ENCODE measurements around the gene DAB2. TPM values are rescaled to one million over a fixed set of nuclear protein-coding genes. Genes with fewer than 3 reads are reported as not detected.

Gene DAB2
- total RNA-seq, 2 donors from 2014 or later = 43.7 to 46.4 TPM

- H3K4me1 ChIP-seq = no peaks in the 10 kb centered on the region
- TF ChIP-seq CTCF (IDR thresholded peaks at IDR 0.05) = no peak
- DNase-seq = peak; percentile 49
- H3K9ac ChIP-seq (ENCODE audit: low read depth in 2 of 2, low read length in 2 of 2) = no peak overlapping the region
- no peaks in the 10 kb centered on the region for H3K9me3 ChIP-seq
- no peak overlapping the region for H3K4me3 ChIP-seq
- no peaks in the 10 kb centered on the region for H3K27me3 ChIP-seq
- H3K27ac ChIP-seq = peak overlapping the region; percentile 8
- no peaks in the 10 kb centered on the region for H3K36me3 ChIP-seq
- intact Hi-C loops (cut with DNase I) = no loop called here
These were observed 4.2 kb downstream of the DAB2 start for GRCh38 chr5:39420482-39421145.

GRCh38 chr5:39419796-39420195 is 5.0 kb downstream of the DAB2 start:
- intact Hi-C loops (cut with DNase I) = no loop called here
- DNase-seq = no peak
- H3K27ac ChIP-seq = no peak overlapping the region
- no peaks in the 10 kb centered on the region for H3K27me3 ChIP-seq
- no peaks in the 10 kb centered on the region for H3K9me3 ChIP-seq
- no peak for TF ChIP-seq CTCF (IDR thresholded peaks at IDR 0.05)
- no peak overlapping the region for H3K9ac ChIP-seq (ENCODE audit: low read depth in 2 of 2, low read length in 2 of 2)
- H3K4me3 ChIP-seq = no peak overlapping the region
- H3K4me1 ChIP-seq = no peaks in the 10 kb centered on the region
- no peaks in the 10 kb centered on the region for H3K36me3 ChIP-seq

GRCh38 chr5:39417979-39418378 is 6.8 kb downstream of the DAB2 start:
- TF ChIP-seq CTCF (IDR thresholded peaks at IDR 0.05) = no peak
- no peak overlapping the region for H3K27ac ChIP-seq
- intact Hi-C loops (cut with DNase I) = no loop called here
- no peak for DNase-seq
- H3K9me3 ChIP-seq = no peaks in the 10 kb centered on the region
- no peaks in the 10 kb centered on the region for H3K4me1 ChIP-seq
- H3K4me3 ChIP-seq = no peak overlapping the region
- H3K9ac ChIP-seq (ENCODE audit: low read depth in 2 of 2, low read length in 2 of 2) = no peak overlapping the region
- H3K36me3 ChIP-seq = no peaks in the 10 kb centered on the region
- no peaks in the 10 kb centered on the region for H3K27me3 ChIP-seq

GRCh38 chr5:39415201-39415600 is 9.6 kb downstream of the DAB2 start:
- Histone ChIP-seq H3K9ac (ENCODE audit: low read depth in 2 of 2, low read length in 2 of 2) (no peak overlapping the region), H3K27ac (no peak overlapping the region), H3K9me3 (no peaks in the 10 kb centered on the region), H3K4me1 (no peaks in the 10 kb centered on the region), H3K27me3 (no peaks in the 10 kb centered on the region), H3K36me3 (no peaks in the 10 kb centered on the region), H3K4me3 (no peak overlapping the region)
- no peak for DNase-seq
- no peak for TF ChIP-seq CTCF (IDR thresholded peaks at IDR 0.05)
- intact Hi-C loops (cut with DNase I) = no loop called here

- H3K27me3 ChIP-seq = no peaks in the 10 kb centered on the region
- intact Hi-C loops (cut with DNase I) = no loop called here
- H3K9me3 ChIP-seq = no peaks in the 10 kb centered on the region
- DNase-seq = no peak
- no peak overlapping the region for H3K9ac ChIP-seq (ENCODE audit: low read depth in 2 of 2, low read length in 2 of 2)
- H3K27ac ChIP-seq = no peak overlapping the region
- no peaks in the 10 kb centered on the region for H3K4me1 ChIP-seq
- no peak overlapping the region for H3K4me3 ChIP-seq
- H3K36me3 ChIP-seq = no peaks in the 10 kb centered on the region
- TF ChIP-seq CTCF (IDR thresholded peaks at IDR 0.05) = no peak
These were observed 10.4 kb downstream of the DAB2 start for GRCh38 chr5:39414426-39414825.
